GM19324 (cell line): ENCODE results near the gene PPP5C.
A peak's percentile ranks its signal among the peaks of the same experiment; 100 is the strongest.
"Not testable (repeated sequence)": the region's sequence is repeated elsewhere in the genome, so short reads cannot be mapped to it uniquely, and the experiment has no call there.

Experiments
- ATAC-seq: cut with Tn5 transposase; IDR thresholded peaks from one replicate; pipeline ENCODE4 v1.9.1; 2021; ENCODE audit warnings: mild to moderate bottlenecking, moderate library complexity; ENCODE audit not compliant: unreplicated experiment, low FRiP score

Gene PPP5C

GRCh38 chr19:46346821-46347571 is at the start of gene PPP5C:
TSS of gene PPP5C (plus strand) at chr19:46347087. CDS start at chr19:46347097, 10 bp downstream.
- ATAC-seq, result peak; percentile 67

GRCh38 chr19:46297700-46298478 is 49.0 kb upstream of the PPP5C start:
- ATAC-seq, result no peak

GRCh38 chr19:46298479-46299003 is 48.3 kb upstream of the PPP5C start:
- ATAC-seq, result no peak

GRCh38 chr19:46299004-46299509 is 47.8 kb upstream of the PPP5C start:
- no peak for ATAC-seq

- ATAC-seq, result no peak
Observed at GRCh38 chr19:46299695-46300094, 47.2 kb upstream of the PPP5C start.

- ATAC-seq, result no peak
Observed at GRCh38 chr19:46303322-46303690, 43.6 kb upstream of the PPP5C start.

- no peak for ATAC-seq
Observed at GRCh38 chr19:46303691-46304397, 43.0 kb upstream of the PPP5C start.

GRCh38 chr19:46306501-46306900 is 40.4 kb upstream of the PPP5C start:
- ATAC-seq, result no peak

- ATAC-seq, result no peak
Observed at GRCh38 chr19:46308510-46308909, 38.4 kb upstream of the PPP5C start.

GRCh38 chr19:46309056-46309455 is 37.8 kb upstream of the PPP5C start:
- no peak for ATAC-seq

- no peak for ATAC-seq
Observed at GRCh38 chr19:46311444-46311843, 35.4 kb upstream of the PPP5C start.

- not testable (repeated sequence) for ATAC-seq
Observed at GRCh38 chr19:46313540-46314469, 33.1 kb upstream of the PPP5C start.

GRCh38 chr19:46317339-46317738 is 29.5 kb upstream of the PPP5C start:
- ATAC-seq, result no peak

GRCh38 chr19:46319613-46320012 is 27.3 kb upstream of the PPP5C start:
- ATAC-seq, result no peak

GRCh38 chr19:46320559-46320958 is 26.3 kb upstream of the PPP5C start:
- ATAC-seq, result no peak

GRCh38 chr19:46321653-46322052 is 25.2 kb upstream of the PPP5C start:
- no peak for ATAC-seq

- not testable (repeated sequence) for ATAC-seq
Observed at GRCh38 chr19:46323227-46323626, 23.7 kb upstream of the PPP5C start.

GRCh38 chr19:46324277-46324676 is 22.6 kb upstream of the PPP5C start:
- ATAC-seq, result no peak

- no peak for ATAC-seq
Observed at GRCh38 chr19:46326608-46327007, 20.3 kb upstream of the PPP5C start.

- no peak for ATAC-seq
Observed at GRCh38 chr19:46328079-46328478, 18.8 kb upstream of the PPP5C start.
